Measurements from ENCODE around the gene MYO5A. TPM values are rescaled to one million over a fixed set of nuclear protein-coding genes. Genes with fewer than 3 reads are reported as not detected.
A peak's percentile ranks its signal among the peaks of the same experiment; 100 is the strongest.

Gene MYO5A
- total and polyA plus RNA-seq, 2 donors (not counting 3 experiments of a cell fraction or from before 2014, with no cell fraction given), result 31.9 to 91.9 TPM

DNA sequence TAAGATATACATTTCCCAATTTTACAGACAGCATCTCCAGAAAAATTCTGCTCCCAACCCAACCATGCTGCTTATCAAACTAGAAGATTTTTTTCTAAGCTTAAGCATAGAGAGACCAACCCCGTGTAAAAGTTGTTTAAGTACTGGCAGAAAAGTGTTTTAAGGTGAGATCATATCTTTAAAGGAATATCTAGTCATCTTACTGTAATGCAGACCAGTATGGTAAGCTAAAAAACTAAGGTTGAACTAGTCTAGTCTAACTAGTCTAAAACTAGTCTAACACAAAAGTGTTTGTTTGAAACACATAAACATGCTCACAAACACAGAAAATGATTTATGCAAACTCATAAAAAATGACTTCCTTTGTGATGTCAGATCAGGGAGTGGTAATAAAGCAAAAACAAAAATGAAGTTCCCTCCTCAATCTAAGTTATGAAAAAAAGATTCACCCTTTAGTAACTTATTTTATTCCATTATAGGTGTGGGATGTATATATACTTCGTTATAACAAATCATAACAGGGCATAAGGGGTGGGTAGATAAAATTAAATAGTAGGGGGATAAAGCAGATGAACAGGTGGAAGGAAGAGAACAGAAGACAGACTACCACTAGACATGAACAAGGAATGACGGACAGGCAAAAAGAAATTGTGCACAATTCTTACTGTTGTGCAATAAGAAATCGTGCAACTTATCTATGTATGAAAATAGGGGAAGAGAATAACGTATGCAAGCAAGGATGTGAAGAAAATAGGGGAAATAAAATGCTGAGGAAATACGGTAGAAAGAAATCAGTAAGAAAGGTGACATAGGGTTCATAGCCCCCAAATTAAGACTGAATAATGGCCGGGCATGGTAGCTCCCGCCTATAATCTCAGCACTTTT, 10.0 kb downstream of the MYO5A start:
- Histone ChIP-seq H3K9me3 (replicated peaks; ENCODE audit: control insufficient read depth, insufficient read depth, low read length) (no peaks in the 10 kb centered on the region), H3K79me2 (ENCODE audit: control insufficient read depth, insufficient read depth, low read length) (peaks cover 98% of the 10 kb centered on the region), H2AFZ (ENCODE audit: low read depth, low read length) (no peak overlapping the region), H4K20me1 (replicated peaks; ENCODE audit: control insufficient read depth, extremely low read depth, insufficient read depth, low read length) (peaks cover 2% of the 10 kb centered on the region), H3K4me2 (ENCODE audit: insufficient read depth, low read length) (no peak overlapping the region), H3K4me3 (replicated peaks in 1 of 3; ENCODE audit: insufficient read depth in 1 of 3, low read depth in 1 of 3, low read length in 3 of 3) (no peak overlapping the region), H3K27ac (ENCODE audit: insufficient read depth, low read depth, low read length) (no peak overlapping the region), H3K9me1 (replicated peaks; ENCODE audit: control insufficient read depth, extremely low read depth, insufficient read depth, low read length) (no peaks in the 10 kb centered on the region), H3K36me3 (ENCODE audit: control insufficient read depth in 2 of 2, extremely low read depth in 1 of 2, insufficient read depth in 2 of 2, low read length in 2 of 2) (no peaks in the 10 kb centered on the region), H3K4me1 (ENCODE audit: control insufficient read depth, extremely low read depth, insufficient read depth, low read length) (peaks cover 5% of the 10 kb centered on the region), H3K27me3 (ENCODE audit: control insufficient read depth in 2 of 2, insufficient read depth in 2 of 2, low read length in 2 of 2) (no peaks in the 10 kb centered on the region), H3K9ac (replicated peaks; ENCODE audit: extremely low read depth, insufficient read depth, low read length) (no peak overlapping the region)
- DNase-seq (ENCODE audit: low read depth, low spot score), result peak; percentile 28
- ChIA-PET CTCF (interaction anchor here (1.2 kb wide), 1 partner anchor 9 kb away, joined by 3 read pairs; no protein-coding TSS in a partner anchor), POLR2A (interaction anchor here (0.7 kb wide), 1 partner anchor 23 kb away, joined by 3 read pairs; no protein-coding TSS in a partner anchor)
- no TSS peak for BruUV-seq (replicated peaks)
- TF ChIP-seq JUN (IDR thresholded peaks at IDR 0.05; ENCODE audit: borderline replicate concordance, insufficient read depth, insufficient read length, low read depth), result no peak
- TF ChIP-seq, protein P1, sequence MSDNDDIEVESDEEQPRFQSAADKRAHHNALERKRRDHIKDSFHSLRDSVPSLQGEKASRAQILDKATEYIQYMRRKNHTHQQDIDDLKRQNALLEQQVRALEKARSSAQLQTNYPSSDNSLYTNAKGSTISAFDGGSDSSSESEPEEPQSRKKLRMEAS (IDR thresholded peaks at IDR 0.05; ENCODE audit: insufficient read depth, insufficient read length), result no peak
- no peak for TF ChIP-seq EZH2 (IDR thresholded peaks at IDR 0.05; ENCODE audit: borderline replicate concordance, low read depth, low read length, severe bottlenecking)
- no peak for TF ChIP-seq POLR2A (IDR thresholded peaks at IDR 0.05; ENCODE audit: low read depth, low read length)
- intact Hi-C loops (cut with micrococcal nuclease) (no loop called here), dilution Hi-C loops (cut with MboI; ENCODE audit: extremely low pct_ligation_motif_present, low sequenced_read_pairs) (no loop called here)
- no peak for FAIRE-seq

GRCh38 chr15:52517014-52517413, 11.7 kb downstream of the MYO5A start:
- dilution Hi-C loops (cut with MboI; ENCODE audit: extremely low pct_ligation_motif_present, low sequenced_read_pairs) (no loop called here), intact Hi-C loops (cut with micrococcal nuclease) (loop anchor here (2.0 kb wide), 1 partner anchor 18 kb away; no protein-coding TSS in a partner anchor)
- CTCF ChIA-PET, result no interaction called here
- Histone ChIP-seq H3K79me2 (ENCODE audit: control insufficient read depth, insufficient read depth, low read length) (peaks cover 94% of the 10 kb centered on the region), H3K9ac (replicated peaks; ENCODE audit: extremely low read depth, insufficient read depth, low read length) (no peak overlapping the region), H2AFZ (ENCODE audit: low read depth, low read length) (no peak overlapping the region), H4K20me1 (replicated peaks; ENCODE audit: control insufficient read depth, extremely low read depth, insufficient read depth, low read length) (peaks cover 2% of the 10 kb centered on the region), H3K9me3 (replicated peaks; ENCODE audit: control insufficient read depth, insufficient read depth, low read length) (no peaks in the 10 kb centered on the region), H3K4me2 (ENCODE audit: insufficient read depth, low read length) (no peak overlapping the region), H3K27me3 (ENCODE audit: control insufficient read depth in 2 of 2, insufficient read depth in 2 of 2, low read length in 2 of 2) (no peaks in the 10 kb centered on the region), H3K4me1 (ENCODE audit: control insufficient read depth, extremely low read depth, insufficient read depth, low read length) (peaks cover 2% of the 10 kb centered on the region), H3K9me1 (replicated peaks; ENCODE audit: control insufficient read depth, extremely low read depth, insufficient read depth, low read length) (no peaks in the 10 kb centered on the region), H3K27ac (ENCODE audit: insufficient read depth, low read depth, low read length) (no peak overlapping the region), H3K4me3 (replicated peaks in 1 of 3; ENCODE audit: insufficient read depth in 1 of 3, low read depth in 1 of 3, low read length in 3 of 3) (no peak overlapping the region), H3K36me3 (ENCODE audit: control insufficient read depth in 2 of 2, extremely low read depth in 1 of 2, insufficient read depth in 2 of 2, low read length in 2 of 2) (no peaks in the 10 kb centered on the region)
- POLR2A ChIA-PET, result no interaction called here
- FAIRE-seq, result no peak
- no TSS peak for BruUV-seq (replicated peaks)
- no peak for TF ChIP-seq POLR2A (IDR thresholded peaks at IDR 0.05; ENCODE audit: low read depth, low read length)
- TF ChIP-seq POLR2AphosphoS5 (IDR thresholded peaks at IDR 0.05; ENCODE audit: insufficient read depth, low read depth, low read length), result no peak
- TF ChIP-seq, protein P2, sequence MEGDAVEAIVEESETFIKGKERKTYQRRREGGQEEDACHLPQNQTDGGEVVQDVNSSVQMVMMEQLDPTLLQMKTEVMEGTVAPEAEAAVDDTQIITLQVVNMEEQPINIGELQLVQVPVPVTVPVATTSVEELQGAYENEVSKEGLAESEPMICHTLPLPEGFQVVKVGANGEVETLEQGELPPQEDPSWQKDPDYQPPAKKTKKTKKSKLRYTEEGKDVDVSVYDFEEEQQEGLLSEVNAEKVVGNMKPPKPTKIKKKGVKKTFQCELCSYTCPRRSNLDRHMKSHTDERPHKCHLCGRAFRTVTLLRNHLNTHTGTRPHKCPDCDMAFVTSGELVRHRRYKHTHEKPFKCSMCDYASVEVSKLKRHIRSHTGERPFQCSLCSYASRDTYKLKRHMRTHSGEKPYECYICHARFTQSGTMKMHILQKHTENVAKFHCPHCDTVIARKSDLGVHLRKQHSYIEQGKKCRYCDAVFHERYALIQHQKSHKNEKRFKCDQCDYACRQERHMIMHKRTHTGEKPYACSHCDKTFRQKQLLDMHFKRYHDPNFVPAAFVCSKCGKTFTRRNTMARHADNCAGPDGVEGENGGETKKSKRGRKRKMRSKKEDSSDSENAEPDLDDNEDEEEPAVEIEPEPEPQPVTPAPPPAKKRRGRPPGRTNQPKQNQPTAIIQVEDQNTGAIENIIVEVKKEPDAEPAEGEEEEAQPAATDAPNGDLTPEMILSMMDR (IDR thresholded peaks at IDR 0.05; ENCODE audit: extremely low read depth in 1 of 2, insufficient read depth in 1 of 2, low read depth in 1 of 2, low read length in 2 of 2), result no peak
- no peak for TF ChIP-seq FOS (IDR thresholded peaks at IDR 0.05; ENCODE audit: borderline replicate concordance, insufficient read depth, low read length)
- TF ChIP-seq, protein P1 (IDR thresholded peaks at IDR 0.05; ENCODE audit: insufficient read depth, insufficient read length), result no peak
- no peak for TF ChIP-seq EZH2 (IDR thresholded peaks at IDR 0.05; ENCODE audit: borderline replicate concordance, low read depth, low read length, severe bottlenecking)
- TF ChIP-seq MYC (IDR thresholded peaks at IDR 0.05; ENCODE audit: low read depth, low read length), result no peak
- TF ChIP-seq JUN (IDR thresholded peaks at IDR 0.05; ENCODE audit: borderline replicate concordance, insufficient read depth, insufficient read length, low read depth), result no peak
- no peak for TF ChIP-seq GATA2 (IDR thresholded peaks at IDR 0.05; ENCODE audit: insufficient read depth, insufficient read length, low read depth, low read length)
- DNase-seq (ENCODE audit: low read depth, low spot score), result no peak

Measured in endothelial cell of umbilical vein (primary cell).